HEK293T (cell line): ENCODE data around the gene CALHM3.
A peak's percentile ranks its signal among the peaks of the same experiment; 100 is the strongest.

Source experiments
- CTCF ChIA-PET: fragments of 350-600 bp; formaldehyde crosslinking; extraction: SDS; loops from one replicate; lab custom pipeline; 2021; ENCODE audit warnings: antibody characterized with exemption, inconsistent platforms; lab: Yijun Ruan, JAX
- POLR2A ChIA-PET: fragments of 350-600 bp; formaldehyde crosslinking; extraction: SDS; loops from one replicate; lab custom pipeline; 2020; ENCODE audit warnings: antibody characterized with exemption, inconsistent platforms; lab: Yijun Ruan, JAX
- DNase-seq: peaks from one replicate; pipeline ENCODE4 v3.0.0; 2012; ENCODE audit warnings: mixed read lengths; ENCODE audit errors: extremely low spot score
- ARNT ChIP-seq: fragments of 450-650 bp; IDR thresholded peaks from 2 replicates; pipeline ENCODE4 v1.6.1; 2017; ENCODE audit warnings: mild to moderate bottlenecking
- BHLHE40 ChIP-seq: fragments of 450-650 bp; IDR thresholded peaks from 2 replicates; pipeline ENCODE4 v1.6.1; 2016; ENCODE audit warnings: mild to moderate bottlenecking, moderate library complexity, borderline replicate concordance
- CTBP1 ChIP-seq: fragments of 450-650 bp; IDR thresholded peaks from 2 replicates; pipeline ENCODE4 v1.6.1; 2016; ENCODE audit warnings: borderline replicate concordance
- ELF4 ChIP-seq: fragments of 450-650 bp; IDR thresholded peaks from 2 replicates; pipeline ENCODE4 v1.6.1; 2017; ENCODE audit warnings: antibody characterized with exemption
- FOXA1 ChIP-seq: fragments of 450-650 bp; IDR thresholded peaks from 2 replicates; pipeline ENCODE4 v1.6.1; 2016; ENCODE audit warnings: mild to moderate bottlenecking
- FOXK2 ChIP-seq: fragments of 450-650 bp; IDR thresholded peaks from 2 replicates; pipeline ENCODE4 v1.6.1; 2016; ENCODE audit warnings: mild to moderate bottlenecking
- FOXM1 ChIP-seq: fragments of 450-650 bp; IDR thresholded peaks from 2 replicates; pipeline ENCODE4 v1.6.1; 2017; ENCODE audit warnings: mild to moderate bottlenecking, borderline replicate concordance
- HDGF ChIP-seq: fragments of 450-650 bp; IDR thresholded peaks from 2 replicates; pipeline ENCODE4 v1.6.1; 2017; ENCODE audit warnings: antibody characterized with exemption, borderline replicate concordance
- L3MBTL2 ChIP-seq: fragments of 450-650 bp; conservative IDR thresholded peaks from 2 replicates; pipeline ENCODE4 v1.6.1; 2016; ENCODE audit warnings: mild to moderate bottlenecking
- LEF1 ChIP-seq: fragments of 450-650 bp; IDR thresholded peaks from 2 replicates; pipeline ENCODE4 v1.6.1; 2017; ENCODE audit warnings: mild to moderate bottlenecking, borderline replicate concordance
- NFRKB ChIP-seq: fragments of 450-650 bp; IDR thresholded peaks from 2 replicates; pipeline ENCODE4 v1.6.1; 2016; ENCODE audit warnings: mild to moderate bottlenecking, moderate library complexity
- SP1 ChIP-seq: fragments of 450-650 bp; IDR thresholded peaks from 2 replicates; pipeline ENCODE4 v1.6.1; 2017
- SUZ12 ChIP-seq: fragments of 450-650 bp; IDR thresholded peaks from 2 replicates; pipeline ENCODE4 v1.6.1; 2016; ENCODE audit warnings: mild to moderate bottlenecking
- TARDBP ChIP-seq: fragments of 450-650 bp; IDR thresholded peaks from 2 replicates; pipeline ENCODE4 v1.6.1; 2016
- ZNF384 ChIP-seq: fragments of 450-650 bp; IDR thresholded peaks from 2 replicates; pipeline ENCODE4 v1.6.1; 2016
- TF ChIP-seq, protein P1 (sequence below): fragments of 450-650 bp; IDR thresholded peaks from 2 replicates; pipeline ENCODE4 v1.6.1; 2016

CALHM3 gene

GRCh38 chr10:103480521-103480920, 1.5 kb upstream of the CALHM3 start:
- TF ChIP-seq FOXM1: no peak
- no peak for TF ChIP-seq SP1
- no peak for TF ChIP-seq FOXK2
- DNase-seq: no peak
- CTCF ChIA-PET: interaction anchor here (1.2 to 1.6 kb wide), 2 partner anchors 11 to 12 kb away, joined by 3 to 7 read pairs; partner anchors contain the start of gene NEURL1
- POLR2A ChIA-PET: no interaction called here

GRCh38 chr10:103478671-103479070, 369 bp downstream of the CALHM3 start:
- TF ChIP-seq L3MBTL2 (no peak), SP1 (no peak), CTBP1 (no peak), SUZ12 (no peak), ELF4 (no peak), ZNF384 (no peak), FOXM1 (no peak), NFRKB (no peak), FOXA1 (no peak), ARNT (no peak)
- TF ChIP-seq, protein P1, sequence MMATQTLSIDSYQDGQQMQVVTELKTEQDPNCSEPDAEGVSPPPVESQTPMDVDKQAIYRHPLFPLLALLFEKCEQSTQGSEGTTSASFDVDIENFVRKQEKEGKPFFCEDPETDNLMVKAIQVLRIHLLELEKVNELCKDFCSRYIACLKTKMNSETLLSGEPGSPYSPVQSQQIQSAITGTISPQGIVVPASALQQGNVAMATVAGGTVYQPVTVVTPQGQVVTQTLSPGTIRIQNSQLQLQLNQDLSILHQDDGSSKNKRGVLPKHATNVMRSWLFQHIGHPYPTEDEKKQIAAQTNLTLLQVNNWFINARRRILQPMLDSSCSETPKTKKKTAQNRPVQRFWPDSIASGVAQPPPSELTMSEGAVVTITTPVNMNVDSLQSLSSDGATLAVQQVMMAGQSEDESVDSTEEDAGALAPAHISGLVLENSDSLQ: no peak
- ChIA-PET POLR2A (no interaction called here), CTCF (no interaction called here)
- no peak for DNase-seq

DNA sequence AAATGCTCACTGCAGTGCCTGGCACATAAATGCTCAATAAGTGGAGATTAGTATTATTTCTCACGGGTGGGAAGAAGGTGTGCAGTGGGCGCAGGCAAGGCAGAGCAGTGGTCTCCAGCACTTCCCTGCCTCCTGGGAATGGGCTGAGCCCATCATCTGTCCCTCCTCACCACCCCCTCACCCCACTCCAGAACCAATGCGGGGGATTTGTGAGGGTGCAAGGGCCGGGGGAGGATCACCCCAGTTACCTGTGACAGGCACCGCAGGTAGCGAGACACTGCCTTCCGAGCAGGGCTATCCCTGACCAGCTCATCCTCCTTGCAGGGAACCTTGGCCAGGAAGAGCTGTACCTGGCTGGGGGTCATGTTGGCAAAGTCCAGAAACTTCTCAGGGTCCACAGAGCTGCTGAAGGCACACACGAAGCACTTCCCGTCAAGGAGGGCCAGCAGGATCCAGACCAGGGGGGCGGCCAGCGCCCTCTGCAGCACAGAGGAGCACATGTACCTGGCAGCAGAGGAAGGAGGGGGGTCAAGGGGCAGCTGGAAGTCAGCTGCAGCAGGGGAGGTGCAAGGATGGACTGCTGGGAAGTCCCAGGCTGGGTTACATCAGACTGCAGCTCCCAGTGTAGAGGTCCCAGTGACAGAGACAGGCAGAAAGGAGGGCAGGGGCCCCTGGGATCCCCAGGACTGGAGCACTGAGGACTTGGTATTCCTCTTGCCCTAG, 2.8 kb downstream of the CALHM3 start:
- TF ChIP-seq ZNF384 (no peak), TARDBP (no peak), BHLHE40 (no peak), FOXM1 (no peak), LEF1 (no peak), CTBP1 (no peak), ARNT (no peak)
- peak; percentile 59 for DNase-seq
- ChIA-PET POLR2A (no interaction called here), CTCF (interaction anchor here (1.1 to 1.6 kb wide), 5 partner anchors 9 to 88 kb away, joined by 3 to 7 read pairs (median 4); no protein-coding TSS in a partner anchor)

- TF ChIP-seq, protein P1: 0 out of 2 replicates have a peak, but pooled peaks have one; percentile 20
- no peak for TF ChIP-seq ARNT
- CTCF ChIA-PET: interaction anchor here (1.3 to 1.6 kb wide), 2 partner anchors 9 to 13 kb away, joined by 4 to 6 read pairs; no protein-coding TSS in a partner anchor
- POLR2A ChIA-PET: interaction anchor here (1.1 kb wide), 1 partner anchor 16 kb away, joined by 3 read pairs; no protein-coding TSS in a partner anchor
- DNase-seq: no peak
Observed at GRCh38 chr10:103475437-103475836, 3.6 kb downstream of the CALHM3 start.

- TF ChIP-seq TARDBP: no peak
- TF ChIP-seq ZNF384: no peak
- no peak for TF ChIP-seq ARNT
- no peak for TF ChIP-seq LEF1
- TF ChIP-seq NFRKB: no peak
- TF ChIP-seq SUZ12: no peak
- TF ChIP-seq FOXA1: no peak
- TF ChIP-seq, protein P1: no peak
- ChIA-PET CTCF (interaction anchor here (0.6 kb wide), 1 partner anchor 53 kb away, joined by 4 read pairs; no protein-coding TSS in a partner anchor), POLR2A (no interaction called here)
- DNase-seq: no peak
Observed at GRCh38 chr10:103474077-103474476, 5.0 kb downstream of the CALHM3 start.

- DNase-seq: no peak
- ChIA-PET CTCF (interaction anchor here (1.5 kb wide), 1 partner anchor 12 kb away, joined by 4 read pairs; no protein-coding TSS in a partner anchor), POLR2A (no interaction called here)
- no peak for TF ChIP-seq L3MBTL2
- TF ChIP-seq ELF4: no peak
- no peak for TF ChIP-seq LEF1
- no peak for TF ChIP-seq HDGF
- TF ChIP-seq TARDBP: no peak
- TF ChIP-seq CTBP1: no peak
- no peak for TF ChIP-seq ARNT
- no peak for TF ChIP-seq NFRKB
- no peak for TF ChIP-seq FOXM1
- TF ChIP-seq ZNF384: no peak
- no peak for TF ChIP-seq SUZ12
- no peak for TF ChIP-seq BHLHE40
Observed at GRCh38 chr10:103473261-103473671, 5.8 kb downstream of the CALHM3 start.
